Heart left ventricle (tissue), 13 donors: ENCODE data around the gene P4HA3.

ENCODE experiments used
- CTCF ChIP-seq, 12 donors: fragments of 200-600 bp; sonication (generic) in 4 of 12; IDR thresholded peaks; one replicate each; pipeline versions ENCODE4 v1.5.0 to v1.8.0; 2018 to 2022; ENCODE audit warnings: antibody characterized with exemption in 12 of 12, mild to moderate bottlenecking in 5 of 12
- POLR2A ChIP-seq, 2 donors: fragments of 450-650 bp; IDR thresholded peaks; one replicate each; pipeline ENCODE4 v1.6.1; 2017; ENCODE audit warnings: antibody characterized with exemption in 2 of 2, mild to moderate bottlenecking in 2 of 2, moderate library complexity in 2 of 2
- donor health status: ischemic (EF 13 %, LVEDD 7.1; RV severe dilation, severe dysfunction).
- donor health status: DM: no; HTN: yes; CAD: no.
- donor health status: DM: no; HTN: no; CAD: no.
- donor health status: ischemic (EF 25% LVEDD 6.9; RV normal size, moderate dysfunction).
- donor health status: ischemic (EF 25% LVEDD 5.7; RV mildly dilated, moderate dysfunction).
- donor health status: ischemic (EF 35%, LVEDD 5.7; RV mildly dilated, moderate dysfunction).
- donor health status: nonischemic (EF 11% LVEDD 7.7; RV severe dilation, severe dysfunction).
- donor health status: DM: yes; HTN: yes; CAD: no.
- donor health status: PGD.
- donor health status: ischemic (EF 29% LVEDD 5.4; RV normal size, mild dysfunction).
- donor health status: nonischemic (EF 23%, LVEDD 6.1; RV moderate dilation, normal function).

DNA sequence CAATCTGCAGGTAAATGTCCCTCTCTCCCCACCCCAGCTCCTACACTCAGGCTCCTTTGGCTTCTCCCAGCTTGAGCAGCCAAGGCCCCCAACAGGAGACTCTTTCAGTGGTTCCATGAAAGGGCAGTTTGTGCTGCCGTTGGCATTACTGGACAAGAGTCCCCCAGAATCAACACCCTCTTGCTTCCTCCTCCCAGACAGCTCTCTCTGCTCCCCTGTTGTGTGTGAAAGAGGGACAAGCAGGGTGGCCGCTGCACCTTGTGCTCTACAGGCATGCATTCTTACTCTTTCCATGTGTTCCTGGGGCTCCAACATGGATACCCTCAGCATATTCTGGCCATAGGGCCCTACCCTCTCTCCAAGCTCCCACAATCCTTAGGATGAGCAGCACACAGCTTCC lies 48.7 kb downstream of the P4HA3 start:
- TF ChIP-seq CTCF (IDR thresholded peaks at IDR 0.05) (no peak), POLR2A (IDR thresholded peaks at IDR 0.05) (no peak)
